OCI-LY7 (cell line): ENCODE data around the gene PLCL1.

Experiments used
- EZH2phosphoT487 ChIP-seq: fragments of 200-600 bp; sonication (generic); IDR thresholded peaks from 2 replicates; pipeline ENCODE4 v1.6.1; 2018; ENCODE audit warnings: low read depth, borderline replicate concordance, mild to moderate bottlenecking, mixed run types, antibody characterized with exemption, low read length, moderate library complexity, mixed read lengths
- TF ChIP-seq, protein P1 (sequence below): fragments of 200-600 bp; sonication (generic); conservative IDR thresholded peaks from 2 replicates; pipeline ENCODE4 v1.5.1; 2014; ENCODE audit warnings: mild to moderate bottlenecking, antibody characterized with exemption, low read length, moderate library complexity, mixed read lengths

DNA sequence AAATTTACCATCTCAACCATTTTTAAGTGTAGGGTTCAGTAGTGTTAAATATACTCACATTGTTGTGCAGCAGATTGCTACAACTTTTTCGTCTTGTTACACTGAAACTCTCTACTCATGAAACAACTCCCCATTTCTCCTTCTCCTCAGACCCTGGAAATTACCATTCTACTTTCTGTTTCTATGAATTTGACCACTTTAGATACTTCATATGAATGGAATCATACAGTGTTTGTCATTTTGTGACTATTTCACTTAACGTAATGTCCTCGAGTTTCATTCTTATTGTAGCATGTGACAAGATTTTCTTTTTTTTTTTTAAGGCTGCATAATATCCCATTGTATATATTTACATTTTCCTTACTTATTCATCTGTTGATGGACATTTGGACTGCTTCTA, 203.8 kb downstream of the PLCL1 start:
- TF ChIP-seq, protein P1, sequence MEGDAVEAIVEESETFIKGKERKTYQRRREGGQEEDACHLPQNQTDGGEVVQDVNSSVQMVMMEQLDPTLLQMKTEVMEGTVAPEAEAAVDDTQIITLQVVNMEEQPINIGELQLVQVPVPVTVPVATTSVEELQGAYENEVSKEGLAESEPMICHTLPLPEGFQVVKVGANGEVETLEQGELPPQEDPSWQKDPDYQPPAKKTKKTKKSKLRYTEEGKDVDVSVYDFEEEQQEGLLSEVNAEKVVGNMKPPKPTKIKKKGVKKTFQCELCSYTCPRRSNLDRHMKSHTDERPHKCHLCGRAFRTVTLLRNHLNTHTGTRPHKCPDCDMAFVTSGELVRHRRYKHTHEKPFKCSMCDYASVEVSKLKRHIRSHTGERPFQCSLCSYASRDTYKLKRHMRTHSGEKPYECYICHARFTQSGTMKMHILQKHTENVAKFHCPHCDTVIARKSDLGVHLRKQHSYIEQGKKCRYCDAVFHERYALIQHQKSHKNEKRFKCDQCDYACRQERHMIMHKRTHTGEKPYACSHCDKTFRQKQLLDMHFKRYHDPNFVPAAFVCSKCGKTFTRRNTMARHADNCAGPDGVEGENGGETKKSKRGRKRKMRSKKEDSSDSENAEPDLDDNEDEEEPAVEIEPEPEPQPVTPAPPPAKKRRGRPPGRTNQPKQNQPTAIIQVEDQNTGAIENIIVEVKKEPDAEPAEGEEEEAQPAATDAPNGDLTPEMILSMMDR: no peak
- no peak for TF ChIP-seq EZH2phosphoT487
